Smooth muscle cell (in vitro differentiated cells): Measurements from ENCODE around the gene OR2T1. TPM values are rescaled to one million over a fixed set of nuclear protein-coding genes. Genes with fewer than 3 reads are reported as not detected.
"Not testable (repeated sequence)": the region's sequence is repeated elsewhere in the genome, so short reads cannot be mapped to it uniquely, and the experiment has no call there.

Source experiments
- DNase-seq: peaks from one replicate; lab custom pipeline; 2025; ENCODE audit not compliant: unreplicated experiment; lab: John Stamatoyannopoulos, UW
- H2AFZ ChIP-seq: fragments of 200-600 bp; sonication (generic); 2 replicates; pipeline ENCODE4 v1.6.0; 2016; ENCODE audit warnings: antibody characterized with exemption, low read depth, mild to moderate bottlenecking
- H3F3A ChIP-seq: fragments of 200-600 bp; sonication (generic); 2 replicates; pipeline ENCODE4 v1.6.0; 2017; ENCODE audit warnings: antibody characterized with exemption, low read depth
- H3K27ac ChIP-seq: fragments of 200-600 bp; sonication (generic); 2 replicates; pipeline ENCODE4 v1.5.1; 2016; ENCODE audit warnings: low read depth, mild to moderate bottlenecking
- H3K27me3 ChIP-seq: fragments of 200-600 bp; sonication (generic); 2 replicates; pipeline ENCODE4 v1.6.1; 2016; ENCODE audit warnings: low read depth, mild to moderate bottlenecking
- H3K36me3 ChIP-seq: fragments of 200-600 bp; sonication (generic); 2 replicates; pipeline ENCODE4 v1.5.1; 2016; ENCODE audit warnings: low read depth
- H3K4me1 ChIP-seq: fragments of 200-600 bp; sonication (generic); 2 replicates; pipeline ENCODE4 v1.5.1; 2016; ENCODE audit warnings: low read depth
- H3K4me2 ChIP-seq: fragments of 200-600 bp; sonication (generic); 2 replicates; pipeline ENCODE4 v1.6.0; 2016; ENCODE audit warnings: mild to moderate bottlenecking
- H3K4me3 ChIP-seq: fragments of 200-600 bp; sonication (generic); 2 replicates; pipeline ENCODE4 v1.5.1; 2016; ENCODE audit warnings: mild to moderate bottlenecking
- H3K79me2 ChIP-seq: fragments of 200-600 bp; sonication (generic); 2 replicates; pipeline ENCODE4 v1.6.0; 2016; ENCODE audit warnings: low read depth, mild to moderate bottlenecking
- H3K9ac ChIP-seq: fragments of 200-600 bp; sonication (generic); 2 replicates; pipeline ENCODE4 v1.6.0; 2016; ENCODE audit warnings: low read depth
- H3K9me3 ChIP-seq: fragments of 200-600 bp; sonication (generic); replicated peaks from 2 replicates; pipeline ENCODE4 v1.5.1; 2016; ENCODE audit warnings: low read depth
- H4K20me1 ChIP-seq: fragments of 200-600 bp; sonication (generic); 2 replicates; pipeline ENCODE4 v1.6.0; 2016; ENCODE audit warnings: low read depth
- WGBS: methylation state at CpG from one replicate; pipeline ENCODE4 v1.1.7; 2016; ENCODE audit warnings: low lambda C conversion rate; 5-methylcytosine and 5-hydroxymethylcytosine counted together
- polyA plus RNA-seq: library from polyadenylated mRNA; unstranded; fragments of >200 nt; fragmentation: Nextera tagmentation; extraction: Ambion mirVana; gene quantifications from 2 replicates; pipeline ENCODE4 v1.2.1, GENCODE V29; 2016
- total RNA-seq: library from RNA; depleted of rRNA; stranded (reverse); fragments of >200 nt; gene quantifications from 2 replicates; pipeline ENCODE4 v1.2.3, GENCODE V29; 2014

Gene OR2T1
- total and polyA plus RNA-seq, 2 experiments from 2014 or later, result not detected

GRCh38 chr1:248434913-248435312 lies 32.1 kb downstream of the OR2T1 start:
- H2AFZ ChIP-seq, H4K20me1 ChIP-seq, H3K9me3 ChIP-seq, H3K4me3 ChIP-seq, H3K4me2 ChIP-seq, H3K36me3 ChIP-seq, H3F3A ChIP-seq, DNase-seq, H3K79me2 ChIP-seq, H3K4me1 ChIP-seq, H3K9ac ChIP-seq, H3K27me3 ChIP-seq, H3K27ac ChIP-seq: not testable (repeated sequence)
- WGBS, result 59% methylated on average over 6 of the region's 6 CpGs

- not testable (repeated sequence) for H4K20me1 ChIP-seq, H3F3A ChIP-seq, H3K9ac ChIP-seq, H3K27ac ChIP-seq, H3K4me3 ChIP-seq, H3K36me3 ChIP-seq, H3K4me1 ChIP-seq, H3K79me2 ChIP-seq, H3K4me2 ChIP-seq, H3K9me3 ChIP-seq, H2AFZ ChIP-seq, DNase-seq, H3K27me3 ChIP-seq
- 47% methylated on average over 3 of the region's 3 CpGs for WGBS
Observed at GRCh38 chr1:248436303-248436702, 33.5 kb downstream of the OR2T1 start.

GRCh38 chr1:248438668-248439067 lies 35.8 kb downstream of the OR2T1 start:
- not testable (repeated sequence) for H3K27me3 ChIP-seq, DNase-seq, H3K9me3 ChIP-seq, H3K4me1 ChIP-seq, H4K20me1 ChIP-seq, H2AFZ ChIP-seq, H3F3A ChIP-seq, H3K4me3 ChIP-seq, H3K4me2 ChIP-seq, H3K9ac ChIP-seq, H3K79me2 ChIP-seq, H3K27ac ChIP-seq, H3K36me3 ChIP-seq
- WGBS, result 33% methylated on average over 1 of the region's 1 CpG

- not testable (repeated sequence) for DNase-seq, H3K9ac ChIP-seq, H3K4me3 ChIP-seq, H3K27me3 ChIP-seq, H3K4me2 ChIP-seq, H3K9me3 ChIP-seq, H3F3A ChIP-seq, H3K4me1 ChIP-seq, H3K79me2 ChIP-seq, H3K27ac ChIP-seq, H3K36me3 ChIP-seq, H4K20me1 ChIP-seq, H2AFZ ChIP-seq
- WGBS, result 43% methylated on average over 5 of the region's 5 CpGs
Observed at GRCh38 chr1:248439283-248439682, 36.4 kb downstream of the OR2T1 start.

GRCh38 chr1:248442500-248443277 lies 39.8 kb downstream of the OR2T1 start:
- H3K9me3 ChIP-seq, DNase-seq: not testable (repeated sequence)
- 41% methylated on average over 1 of the region's 2 CpGs for WGBS

GRCh38 chr1:248444603-248445002 lies 41.8 kb downstream of the OR2T1 start:
- H2AFZ ChIP-seq, H3K27ac ChIP-seq, DNase-seq, H3K4me1 ChIP-seq, H4K20me1 ChIP-seq, H3F3A ChIP-seq, H3K36me3 ChIP-seq, H3K4me3 ChIP-seq, H3K4me2 ChIP-seq, H3K9me3 ChIP-seq, H3K79me2 ChIP-seq, H3K9ac ChIP-seq, H3K27me3 ChIP-seq: not testable (repeated sequence)
- WGBS, result 80% methylated on average over 4 of the region's 4 CpGs

More at GRCh38 chr1:248442500-248443277, 39.8 kb downstream of the OR2T1 start:
- H3K27ac ChIP-seq, H2AFZ ChIP-seq, H4K20me1 ChIP-seq, H3K4me1 ChIP-seq, H3K36me3 ChIP-seq, H3F3A ChIP-seq, H3K79me2 ChIP-seq, H3K4me2 ChIP-seq, H3K27me3 ChIP-seq, H3K9ac ChIP-seq, H3K4me3 ChIP-seq: not testable (repeated sequence)

- not testable (repeated sequence) for DNase-seq, H3K27me3 ChIP-seq, H3K4me3 ChIP-seq, H3K9me3 ChIP-seq, H3K27ac ChIP-seq, H3K79me2 ChIP-seq, H3F3A ChIP-seq, H3K36me3 ChIP-seq, H4K20me1 ChIP-seq, H3K4me2 ChIP-seq, H3K4me1 ChIP-seq, H3K9ac ChIP-seq, H2AFZ ChIP-seq
- WGBS, result 39% methylated on average over 2 of the region's 2 CpGs
Observed at GRCh38 chr1:248445399-248445798, 42.6 kb downstream of the OR2T1 start, which contains the start of gene OR2T2. OR2T2 (plus strand) TSS chr1:248445637; CDS start chr1:248452798, 7,161 bp downstream.

GRCh38 chr1:248448409-248449074 lies 45.7 kb downstream of the OR2T1 start:
- WGBS, result no CpG with 5 or more reads among the region's 4 CpGs
- H2AFZ ChIP-seq, DNase-seq, H3F3A ChIP-seq, H3K4me1 ChIP-seq, H3K27me3 ChIP-seq, H3K27ac ChIP-seq, H3K4me2 ChIP-seq, H3K36me3 ChIP-seq, H3K4me3 ChIP-seq, H3K9me3 ChIP-seq, H3K79me2 ChIP-seq, H3K9ac ChIP-seq, H4K20me1 ChIP-seq: not testable (repeated sequence)
